ENCODE results near the gene COL8A1.

DNA sequence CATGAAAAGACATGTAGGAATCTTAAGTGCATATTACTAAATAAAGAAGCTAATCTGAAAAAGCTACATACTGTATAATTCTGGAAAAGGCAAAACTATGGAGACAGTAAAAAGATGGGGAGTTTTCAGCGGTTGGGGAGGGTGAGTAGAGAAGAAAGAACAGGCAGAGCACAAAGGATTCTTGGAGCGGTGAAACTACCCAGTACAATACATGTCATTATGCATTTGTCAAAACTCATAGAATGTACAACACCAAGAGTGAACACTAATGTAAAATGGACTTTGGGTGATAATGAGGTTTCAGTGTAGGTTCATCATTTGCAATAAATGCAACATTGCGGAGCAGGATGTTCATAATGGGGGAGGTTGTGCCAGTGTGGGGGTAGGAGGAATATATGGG is 133.8 kb downstream of the COL8A1 start:
- TF ChIP-seq CTCF (IDR thresholded peaks at IDR 0.05), result no peak
- no peak for TF ChIP-seq USF2 (CRISPR knock-in tag; IDR thresholded peaks at IDR 0.05)

Data from WTC11 (cell line).